Gastrocnemius medialis (tissue), 4 donors: ENCODE data around the gene EHMT2. TPM values are rescaled to one million over a fixed set of nuclear protein-coding genes. Genes with fewer than 3 reads are reported as not detected.

Source experiments
- ATAC-seq, 2 donors: fragments of 150-250 bp; one replicate each; pipeline ENCODE4 v1.9.1; 2016
- DNase-seq, 2 donors: peaks; one replicate each; pipeline ENCODE4 v3.0.0-alpha.2; 2019
- H3K27ac ChIP-seq, 4 donors: fragments of 200-600 bp; sonication (generic); 1 replicate in 1 of 4; 2 replicates in 3 of 4; pipeline ENCODE4 v1.5.1; 2016 to 2018; ENCODE audit warnings: mild to moderate bottlenecking in 2 of 4, moderate library complexity in 1 of 4
- H3K27me3 ChIP-seq, 3 donors: fragments of 200-600 bp; sonication (generic) in 2 of 3; 1 replicate in 1 of 3; 2 replicates in 2 of 3; pipeline versions ENCODE4 v1.5.1 to v1.6.0; 2016 to 2019; ENCODE audit warnings: mild to moderate bottlenecking in 1 of 3, moderate library complexity in 1 of 3
- H3K36me3 ChIP-seq, 2 donors: fragments of 200-600 bp; sonication (generic) in 1 of 2; one replicate each; pipeline ENCODE4 v1.5.1; 2017 to 2018
- H3K4me1 ChIP-seq, 2 donors: fragments of 200-600 bp; sonication (generic) in 1 of 2; one replicate each; pipeline ENCODE4 v1.5.1; 2016 to 2017; ENCODE audit warnings: mild to moderate bottlenecking in 2 of 2
- H3K4me3 ChIP-seq, 4 donors: fragments of 200-600 bp; sonication (generic) in 3 of 4; 1 replicate in 1 of 4; 2 replicates in 3 of 4; pipeline ENCODE4 v1.5.1; 2016 to 2019; ENCODE audit warnings: mild to moderate bottlenecking in 2 of 4
- H3K9me3 ChIP-seq, 3 donors: fragments of 200-600 bp; sonication (generic) in 2 of 3; 1 replicate in 1 of 3; 2 replicates in 2 of 3; pipeline ENCODE4 v1.5.1; 2016 to 2019
- CTCF ChIP-seq, 5 experiments: fragments of 450-650 bp in 3 of 5; fragments of 200-600 bp in 2 of 5; sonication (generic) in 2 of 5; IDR thresholded peaks in 4 of 5; conservative IDR thresholded peaks in 1 of 5; 1 replicate in 4 of 5; 2 replicates in 1 of 5; pipeline ENCODE4 v1.5.1; 2016 to 2019; ENCODE audit warnings: antibody characterized with exemption in 5 of 5, mild to moderate bottlenecking in 3 of 5, moderate library complexity in 3 of 5
- POLR2A ChIP-seq, 2 donors: fragments of 450-650 bp; IDR thresholded peaks; one replicate each; pipeline ENCODE4 v1.6.1; 2017; ENCODE audit warnings: antibody characterized with exemption in 2 of 2, mild to moderate bottlenecking in 2 of 2, moderate library complexity in 2 of 2
- in situ Hi-C, 4 donors: fragments of 200-750 bp; cut with MboI; loops; one replicate each; pipeline versions ENCODE4 v1.15.0 to v1.8.0; 2017; ENCODE audit warnings: low sequenced_read_pairs in 4 of 4
- intact Hi-C: fragments of 100-400 bp; cut with DNase I; formaldehyde crosslinking; loops from one replicate; pipeline ENCODE4 v1.15.1; 2023; ENCODE audit warnings: low total_unique reads
- total RNA-seq, 4 donors: library from RNA; depleted of rRNA; stranded (reverse); fragments of >200 nt; gene quantifications; one replicate each; pipeline versions ENCODE4 v1.1.0 to v1.2.3, GENCODE V29; 2016

EHMT2 gene
- total RNA-seq, 4 donors from 2014 or later = 8.4 to 17.5 (median 13.0) TPM

GRCh38 chr6:31851485-31851832 is 46.0 kb downstream of the EHMT2 start:
- Histone ChIP-seq H3K36me3 (peaks cover 0 to under 1% of the 10 kb centered on the region in 2 donors), H3K4me3 (no peak overlapping the region), H3K4me1 (no peaks in the 10 kb centered on the region), H3K9me3 (no peaks in the 10 kb centered on the region), H3K27me3 (no peaks in the 10 kb centered on the region), H3K27ac (no peak overlapping the region)
- DNase-seq (no peak), ATAC-seq (no peak)
- TF ChIP-seq POLR2A (IDR thresholded peaks at IDR 0.05) (no peak), CTCF (IDR thresholded peaks at IDR 0.05 in 4 of 5, conservative IDR thresholded peaks at IDR 0.05 in 1 of 5) (no peak)
- in situ Hi-C loops = loop anchor here in 1 of 4 donors (25.0 kb wide), 1 partner anchor 1436 kb away; the partner anchor contains the start of genes B3GALT4, PFDN6, RGL2 and WDR46
- intact Hi-C loops = no loop called here

GRCh38 chr6:31850765-31851484 is 46.6 kb downstream of the EHMT2 start:
- Histone ChIP-seq H3K36me3 (no peaks in the 10 kb centered on the region), H3K4me3 (no peak overlapping the region), H3K27me3 (no peaks in the 10 kb centered on the region), H3K27ac (no peak overlapping the region), H3K4me1 (no peaks in the 10 kb centered on the region), H3K9me3 (no peaks in the 10 kb centered on the region)
- TF ChIP-seq POLR2A (IDR thresholded peaks at IDR 0.05) (no peak), CTCF (IDR thresholded peaks at IDR 0.05 in 4 of 5, conservative IDR thresholded peaks at IDR 0.05 in 1 of 5) (no peak)
- in situ Hi-C loops (loop anchor here in 1 of 4 donors (25.0 kb wide), 1 partner anchor 1436 kb away; the partner anchor contains the start of genes B3GALT4, PFDN6, RGL2 and WDR46), intact Hi-C loops (no loop called here)
- ATAC-seq (no peak), DNase-seq (no peak)

- Histone ChIP-seq H3K27ac (no peak overlapping the region), H3K4me1 (no peaks in the 10 kb centered on the region), H3K9me3 (no peaks in the 10 kb centered on the region), H3K4me3 (no peak overlapping the region), H3K27me3 (no peaks in the 10 kb centered on the region), H3K36me3 (no peaks in the 10 kb centered on the region)
- TF ChIP-seq POLR2A (IDR thresholded peaks at IDR 0.05) = no peak
- TF ChIP-seq CTCF (IDR thresholded peaks at IDR 0.05 in 4 of 5, conservative IDR thresholded peaks at IDR 0.05 in 1 of 5) = no peak
- intact Hi-C loops = no loop called here
- no peak for ATAC-seq
- in situ Hi-C loops = no loop called here
- DNase-seq = no peak
Observed at GRCh38 chr6:31847276-31847978, 50.1 kb downstream of the EHMT2 start.

GRCh38 chr6:31844507-31844906 is 53.0 kb downstream of the EHMT2 start:
- TF ChIP-seq CTCF (IDR thresholded peaks at IDR 0.05 in 4 of 5, conservative IDR thresholded peaks at IDR 0.05 in 1 of 5) = no peak
- no peak for TF ChIP-seq POLR2A (IDR thresholded peaks at IDR 0.05)
- H3K27ac ChIP-seq = no peak overlapping the region
- H3K27me3 ChIP-seq = no peaks in the 10 kb centered on the region
- H3K4me3 ChIP-seq = no peak overlapping the region
- in situ Hi-C loops (no loop called here), intact Hi-C loops (no loop called here)
- ATAC-seq (no peak), DNase-seq (no peak)
- no peaks in the 10 kb centered on the region for H3K9me3 ChIP-seq
- H3K36me3 ChIP-seq = peaks cover 0 to 16% of the 10 kb centered on the region in 2 donors
- no peaks in the 10 kb centered on the region for H3K4me1 ChIP-seq
